Upper lobe of right lung (tissue), 1 donor: Measurements from ENCODE around the gene CAMK1D. TPM values are rescaled to one million over a fixed set of nuclear protein-coding genes. Genes with fewer than 3 reads are reported as not detected.

Experiments used
- ATAC-seq: fragments of 200-7000 bp; cut with Tn5 transposase; one replicate; pipeline ENCODE4 v1.9.1; 2020; ENCODE audit warnings: mild to moderate bottlenecking, moderate library complexity
- DNase-seq: peaks from one replicate; pipeline ENCODE4 v3.0.0-alpha.2; 2020
- H3K27ac ChIP-seq: fragments of 200-600 bp; one replicate; pipeline ENCODE4 v1.8.0; 2022
- H3K27me3 ChIP-seq: fragments of 200-600 bp; one replicate; pipeline ENCODE4 v1.8.0; 2022; ENCODE audit warnings: mild to moderate bottlenecking
- H3K36me3 ChIP-seq: fragments of 200-600 bp; one replicate; pipeline ENCODE4 v1.8.0; 2022
- H3K4me1 ChIP-seq: fragments of 200-600 bp; one replicate; pipeline ENCODE4 v1.8.0; 2022
- H3K4me3 ChIP-seq: fragments of 200-600 bp; one replicate; pipeline ENCODE4 v1.8.0; 2022; ENCODE audit warnings: mild to moderate bottlenecking
- H3K9me3 ChIP-seq: fragments of 200-600 bp; one replicate; pipeline ENCODE4 v1.8.0; 2022
- intact Hi-C: fragments of 100-400 bp; cut with DNase I; formaldehyde crosslinking; loops from one replicate; pipeline ENCODE4 v1.11.0; 2022
- total RNA-seq: library from RNA; stranded (reverse); fragmentation: NEBNext Ultra II Directional; extraction: Animal tissue kit (Norgen Biotek cat#: 25700); gene quantifications from one replicate; pipeline ENCODE4 v1.2.1, GENCODE V29; 2021
- TF ChIP-seq, protein P1 (sequence below): fragments of 200-600 bp; IDR thresholded peaks from one replicate; pipeline ENCODE4 v1.8.0; 2022; ENCODE audit warnings: antibody characterized with exemption
- donor health status: DM: no; HTN: yes; CAD: no; lungs with severe emphysema.

CAMK1D gene
- total RNA-seq, 1 donor from 2014 or later = 17.1 TPM

DNA sequence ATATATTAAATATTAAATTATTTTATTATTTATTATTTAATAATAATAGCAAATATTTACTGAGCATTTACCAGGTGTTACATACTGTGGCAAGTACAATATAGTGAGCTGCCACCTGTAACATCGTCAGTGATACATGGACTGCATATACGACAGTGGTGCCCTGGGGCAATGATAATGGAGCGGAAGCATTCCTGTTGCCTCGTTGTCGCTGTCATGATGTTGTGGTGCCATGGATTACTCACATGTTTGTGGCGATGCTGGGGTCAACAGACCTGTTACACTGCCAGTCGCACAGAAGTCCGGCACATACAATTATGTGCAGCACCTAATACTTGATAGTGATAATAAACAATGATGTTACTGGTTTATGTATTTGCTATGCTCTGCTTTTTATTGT lies 20.6 kb downstream of the CAMK1D start:
- TF ChIP-seq, protein P1, sequence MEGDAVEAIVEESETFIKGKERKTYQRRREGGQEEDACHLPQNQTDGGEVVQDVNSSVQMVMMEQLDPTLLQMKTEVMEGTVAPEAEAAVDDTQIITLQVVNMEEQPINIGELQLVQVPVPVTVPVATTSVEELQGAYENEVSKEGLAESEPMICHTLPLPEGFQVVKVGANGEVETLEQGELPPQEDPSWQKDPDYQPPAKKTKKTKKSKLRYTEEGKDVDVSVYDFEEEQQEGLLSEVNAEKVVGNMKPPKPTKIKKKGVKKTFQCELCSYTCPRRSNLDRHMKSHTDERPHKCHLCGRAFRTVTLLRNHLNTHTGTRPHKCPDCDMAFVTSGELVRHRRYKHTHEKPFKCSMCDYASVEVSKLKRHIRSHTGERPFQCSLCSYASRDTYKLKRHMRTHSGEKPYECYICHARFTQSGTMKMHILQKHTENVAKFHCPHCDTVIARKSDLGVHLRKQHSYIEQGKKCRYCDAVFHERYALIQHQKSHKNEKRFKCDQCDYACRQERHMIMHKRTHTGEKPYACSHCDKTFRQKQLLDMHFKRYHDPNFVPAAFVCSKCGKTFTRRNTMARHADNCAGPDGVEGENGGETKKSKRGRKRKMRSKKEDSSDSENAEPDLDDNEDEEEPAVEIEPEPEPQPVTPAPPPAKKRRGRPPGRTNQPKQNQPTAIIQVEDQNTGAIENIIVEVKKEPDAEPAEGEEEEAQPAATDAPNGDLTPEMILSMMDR = no peak
- intact Hi-C loops = no loop called here
- no peaks in the 10 kb centered on the region for H3K27me3 ChIP-seq
- H3K4me3 ChIP-seq = no peak overlapping the region
- no peaks in the 10 kb centered on the region for H3K4me1 ChIP-seq
- H3K27ac ChIP-seq = no peak overlapping the region
- H3K9me3 ChIP-seq = no peaks in the 10 kb centered on the region
- DNase-seq (no peak), ATAC-seq (no peak)
- no peaks in the 10 kb centered on the region for H3K36me3 ChIP-seq

DNA sequence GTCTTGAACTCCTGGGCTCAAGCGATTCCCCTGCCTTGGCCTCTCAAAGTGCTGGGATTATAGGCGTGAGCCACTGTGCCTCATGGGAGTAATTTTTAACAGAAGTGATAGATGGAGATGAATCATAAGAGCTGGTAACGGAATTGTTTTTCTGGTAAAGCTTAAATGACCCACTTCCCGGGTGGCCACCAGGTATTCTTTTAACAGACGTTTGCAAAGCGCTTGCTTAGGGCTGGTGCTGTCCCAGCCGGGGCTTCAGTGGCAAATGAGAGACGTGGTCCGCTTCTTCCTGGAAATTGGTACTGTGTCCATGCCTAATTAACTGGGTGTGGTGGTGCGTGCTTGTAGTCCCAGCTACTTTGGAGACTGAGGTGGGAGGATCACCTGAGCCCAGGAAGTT lies 23.5 kb downstream of the CAMK1D start:
- Histone ChIP-seq H3K4me1 (no peaks in the 10 kb centered on the region), H3K27ac (no peak overlapping the region), H3K4me3 (no peak overlapping the region), H3K9me3 (no peaks in the 10 kb centered on the region), H3K27me3 (no peaks in the 10 kb centered on the region), H3K36me3 (no peaks in the 10 kb centered on the region)
- intact Hi-C loops = no loop called here
- TF ChIP-seq, protein P1 = no peak
- ATAC-seq (no peak), DNase-seq (no peak)

DNA sequence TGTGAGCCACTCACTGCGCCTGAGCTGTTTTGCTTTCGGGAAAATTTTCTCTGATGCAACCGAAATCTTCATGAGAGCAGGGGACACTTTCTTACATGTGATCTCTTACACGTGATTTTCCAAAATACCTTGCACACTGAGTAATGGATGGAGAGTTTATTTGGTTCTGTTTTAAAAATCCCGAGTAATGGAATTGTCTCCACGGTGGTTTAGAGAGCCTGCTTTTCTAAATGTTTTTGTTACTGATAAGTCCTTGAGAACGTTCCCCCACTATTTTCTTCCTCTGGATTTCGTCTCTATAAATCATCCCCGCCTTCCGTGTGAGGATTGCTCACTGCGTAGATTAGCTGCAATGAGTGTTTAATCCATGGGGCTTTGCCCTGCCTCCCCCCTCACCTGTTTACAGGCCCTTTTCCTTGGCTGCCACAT lies 25.7 kb downstream of the CAMK1D start:
- DNase-seq (no peak), ATAC-seq (no peak)
- Histone ChIP-seq H3K27ac (no peak overlapping the region), H3K4me1 (no peaks in the 10 kb centered on the region), H3K9me3 (no peaks in the 10 kb centered on the region), H3K4me3 (no peak overlapping the region), H3K27me3 (no peaks in the 10 kb centered on the region), H3K36me3 (no peaks in the 10 kb centered on the region)
- TF ChIP-seq, protein P1 = no peak
- intact Hi-C loops = no loop called here

DNA sequence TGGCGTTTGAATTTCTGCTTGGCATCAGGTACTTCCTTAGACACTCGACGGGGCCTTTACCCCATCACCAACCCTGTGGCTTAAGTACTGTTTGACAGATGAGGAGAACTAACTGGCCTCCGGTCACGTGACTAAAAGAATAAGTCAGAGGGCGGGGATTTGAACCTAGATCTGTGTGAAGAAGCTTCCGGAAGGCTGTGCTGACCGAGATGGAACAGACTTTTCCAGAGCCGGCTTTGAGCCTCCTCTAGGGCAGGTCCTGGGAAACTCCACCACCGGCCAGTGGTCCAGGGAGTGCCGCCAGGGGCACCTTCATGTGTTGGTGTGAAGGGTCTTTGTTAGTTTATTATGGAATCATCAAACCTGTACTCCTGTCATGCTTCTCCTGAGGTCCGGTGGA lies 26.9 kb downstream of the CAMK1D start:
- no peak overlapping the region for H3K27ac ChIP-seq
- H3K4me1 ChIP-seq = no peaks in the 10 kb centered on the region
- ATAC-seq (no peak), DNase-seq (no peak)
- H3K27me3 ChIP-seq = no peaks in the 10 kb centered on the region
- H3K9me3 ChIP-seq = no peaks in the 10 kb centered on the region
- intact Hi-C loops = no loop called here
- TF ChIP-seq, protein P1 = no peak
- no peak overlapping the region for H3K4me3 ChIP-seq
- H3K36me3 ChIP-seq = no peaks in the 10 kb centered on the region

DNA sequence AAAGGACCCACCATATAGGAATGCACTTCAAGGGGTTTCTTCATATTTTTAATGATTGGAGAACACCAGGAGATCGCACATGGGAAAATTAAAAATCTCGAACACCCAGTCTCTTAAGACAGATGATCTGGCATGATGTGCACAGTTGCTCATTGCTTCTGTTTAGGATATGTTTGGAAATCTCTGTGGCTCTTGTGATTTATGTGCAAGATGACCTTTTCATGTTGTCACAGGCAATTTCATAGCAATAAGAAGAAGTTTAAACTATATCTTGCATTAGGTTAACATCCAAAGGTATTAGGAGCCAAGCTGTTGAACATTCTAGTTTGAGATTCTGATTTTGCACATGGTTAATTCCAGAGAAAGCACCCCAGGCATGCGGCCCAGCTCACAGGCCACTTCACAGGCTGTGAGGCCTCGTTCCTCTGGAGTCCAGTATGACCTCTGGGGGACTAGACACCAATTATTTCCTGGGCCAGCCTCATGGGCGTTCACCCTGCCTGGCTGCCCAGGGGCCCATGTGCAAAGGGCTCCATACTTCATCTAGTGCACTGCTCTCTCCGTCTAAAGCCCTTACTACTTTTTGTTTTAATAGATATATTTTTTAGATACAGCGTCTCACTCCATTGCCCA lies 28.4 kb downstream of the CAMK1D start:
- H3K4me3 ChIP-seq = no peak overlapping the region
- no peak overlapping the region for H3K27ac ChIP-seq
- ATAC-seq (no peak), DNase-seq (no peak)
- H3K27me3 ChIP-seq = no peaks in the 10 kb centered on the region
- H3K9me3 ChIP-seq = no peaks in the 10 kb centered on the region
- H3K36me3 ChIP-seq = no peaks in the 10 kb centered on the region
- TF ChIP-seq, protein P1 = no peak
- intact Hi-C loops = no loop called here
- H3K4me1 ChIP-seq = no peaks in the 10 kb centered on the region

DNA sequence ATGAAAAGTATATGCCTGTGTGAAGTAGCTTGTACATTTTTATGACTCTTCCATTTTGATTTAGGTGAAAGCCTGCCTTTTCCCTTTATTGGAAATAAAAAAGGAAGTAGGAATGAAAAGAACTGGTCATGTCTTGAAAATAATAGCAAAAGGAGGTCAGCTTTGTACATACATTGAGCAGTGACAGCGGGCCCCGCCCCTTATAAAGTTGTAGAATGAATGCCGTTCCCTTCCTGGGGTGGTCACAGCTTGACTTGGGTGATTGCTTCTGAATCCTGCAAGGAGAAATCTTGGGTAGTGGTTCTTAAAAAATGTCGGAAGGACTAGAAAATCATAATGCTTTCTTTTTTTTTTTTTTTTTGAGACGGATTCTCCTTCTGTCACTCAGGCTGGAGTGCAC lies 31.7 kb downstream of the CAMK1D start:
- Histone ChIP-seq H3K4me1 (no peaks in the 10 kb centered on the region), H3K27me3 (no peaks in the 10 kb centered on the region), H3K27ac (no peak overlapping the region), H3K4me3 (no peak overlapping the region), H3K36me3 (no peaks in the 10 kb centered on the region), H3K9me3 (no peaks in the 10 kb centered on the region)
- no peak for ATAC-seq
- TF ChIP-seq, protein P1 = no peak
- no peak for DNase-seq
- intact Hi-C loops = no loop called here
